ENCODE results near the gene TOPAZ1. TPM values are rescaled to one million over a fixed set of nuclear protein-coding genes. Genes with fewer than 3 reads are reported as not detected.

The TOPAZ1 gene
- total and polyA plus RNA-seq, 2 of the 4 experiments (the other 2 are of a cell fraction) = not detected

DNA sequence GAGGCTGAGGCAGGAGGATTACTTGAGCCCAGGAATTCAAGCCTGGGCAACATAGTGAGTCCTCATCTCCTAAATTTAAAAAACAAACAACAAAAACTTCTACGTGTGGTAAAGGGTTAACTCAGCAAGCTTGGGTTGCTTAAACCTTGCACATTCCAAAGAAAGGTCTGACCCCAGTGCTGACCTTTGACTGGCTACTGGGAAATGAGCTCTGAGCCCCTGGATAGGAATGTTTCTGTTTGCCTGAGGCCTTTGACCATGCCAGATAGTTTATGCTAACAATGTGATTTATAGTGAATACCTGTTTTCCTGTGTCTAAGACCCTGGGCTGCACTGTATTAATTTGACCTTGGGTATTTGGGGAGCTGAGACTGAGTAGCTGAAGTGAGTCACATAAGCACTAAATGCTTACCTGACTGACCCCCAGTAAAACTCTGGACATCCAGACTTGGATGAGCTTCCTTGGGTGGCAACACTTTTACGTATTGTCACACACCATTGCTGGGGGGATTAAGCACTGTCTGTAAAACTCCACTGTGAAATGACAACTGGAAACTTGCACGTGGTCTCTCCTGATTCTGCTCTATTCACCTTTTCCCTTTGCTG lies 117.6 kb downstream of the TOPAZ1 start:
- TF ChIP-seq MXI1 (IDR thresholded peaks at IDR 0.05; ENCODE audit: borderline replicate concordance, low read depth, low read length) = no peak
- no peak for TF ChIP-seq NFE2L2 (IDR thresholded peaks at IDR 0.05; ENCODE audit: low read depth, low read length)
- no peak for TF ChIP-seq BHLHE40 (IDR thresholded peaks at IDR 0.05; ENCODE audit: low read depth, low read length)
- TF ChIP-seq MAFK (IDR thresholded peaks at IDR 0.05; ENCODE audit: low read depth, low read length) = no peak
- no peak for TF ChIP-seq POLR2A (IDR thresholded peaks at IDR 0.05; ENCODE audit: low read depth, low read length)
- no peak for TF ChIP-seq RFX5 (IDR thresholded peaks at IDR 0.05; ENCODE audit: low read depth, low read length)
- no peak overlapping the region for H3K14ac ChIP-seq (replicated peaks; ENCODE audit: low read depth, low read length)
- H2AK5ac ChIP-seq (ENCODE audit: low read depth, low read length) = no peak overlapping the region
- no peak overlapping the region for H4K5ac ChIP-seq (ENCODE audit: low read depth, low read length)
- intact Hi-C loops (cut with micrococcal nuclease) = no loop called here
- H2AFZ ChIP-seq (replicated peaks; ENCODE audit: low read length, poor library complexity) = no peak overlapping the region
- H4K20me1 ChIP-seq (ENCODE audit: insufficient read depth, low read length) = no peaks in the 10 kb centered on the region
- no peak overlapping the region for H2BK5ac ChIP-seq (ENCODE audit: low read depth, low read length, poor library complexity, severe bottlenecking)
- H2BK120ac ChIP-seq (ENCODE audit: low read depth, low read length) = no peak overlapping the region
- peaks cover 5% of the 10 kb centered on the region; the same call in 1 of the 2 replicates for H3K36me3 ChIP-seq (ENCODE audit: control insufficient read depth, insufficient read depth, low read length)
- no peak overlapping the region for H3K27ac ChIP-seq (ENCODE audit: insufficient read depth, low read length)
- H3K9me3 ChIP-seq (ENCODE audit: control insufficient read depth, insufficient read depth, low read length) = no peaks in the 10 kb centered on the region
- peaks cover 6 to 12% of the 10 kb centered on the region in 2 experiments; a peak in 3 of 4 replicates for H3K79me1 ChIP-seq (ENCODE audit: low read depth in 1 of 2, low read length in 2 of 2)
- 0 out of 2 replicates have a peak, but pooled peaks cover 2% of the 10 kb centered on the region for H3K9me1 ChIP-seq (ENCODE audit: insufficient read depth, low read length)
- H4K8ac ChIP-seq (ENCODE audit: low read depth in 2 of 2, low read length in 2 of 2) = no peak overlapping the region
- H2BK15ac ChIP-seq (ENCODE audit: low read depth, low read length) = no peak overlapping the region
- H3K4ac ChIP-seq (ENCODE audit: low read depth, low read length) = no peak overlapping the region
- no peak overlapping the region for H2BK20ac ChIP-seq (ENCODE audit: low read depth, low read length)
- dilution Hi-C loops (cut with HindIII; ENCODE audit: low sequenced_read_pairs, unreplicated experiment) = no loop called here
- DNase-seq (no peak), ATAC-seq (ENCODE audit: low read depth) (0 out of 2 replicates have a peak, but pooled peaks have one; percentile 11)
- no peak overlapping the region for H3K18ac ChIP-seq (ENCODE audit: low read depth, low read length)
- H4K91ac ChIP-seq (ENCODE audit: insufficient read depth, low read depth, low read length) = no peak overlapping the region
- H3K4me1 ChIP-seq (ENCODE audit: control insufficient read depth, insufficient read depth, low read length) = peaks cover 3% of the 10 kb centered on the region
- WGBS, 2 experiments (ENCODE audit: extremely low coverage in 2 of 2, insufficient read length in 1 of 2) = no CpG with 5 or more reads among the region's 3 CpGs
- no TSS peak for BruUV-seq (replicated peaks)
- no peak overlapping the region for H3K4me2 ChIP-seq (ENCODE audit: low read depth, low read length)
- H3K56ac ChIP-seq (ENCODE audit: extremely low read depth, insufficient read depth, low read length) = no peak overlapping the region
- in situ Hi-C loops (cut with MboI; ENCODE audit: low sequenced_read_pairs) = no loop called here
- CTCF ChIA-PET = no interaction called here
- POLR2A ChIA-PET (ENCODE audit: unreplicated experiment) = no interaction called here
- no peak overlapping the region for H2AK9ac ChIP-seq (replicated peaks; ENCODE audit: low read depth, low read length, poor library complexity)
- no peak overlapping the region for H3K23ac ChIP-seq (ENCODE audit: low read depth, low read length)
- H3K27me3 ChIP-seq (ENCODE audit: control insufficient read depth, insufficient read depth, low read length) = no peaks in the 10 kb centered on the region
- H3K4me3 ChIP-seq (ENCODE audit: insufficient read depth, low read depth, low read length) = no peak overlapping the region
- no peak overlapping the region for H3K9ac ChIP-seq (ENCODE audit: low read depth, low read length)

Data from IMR-90 (cell line).